ENCODE results near the gene CGB7.

GRCh38 chr19:49085020-49085867, 27.7 kb upstream of the CGB7 start, which contains the start of gene SNRNP70:
- TF ChIP-seq CTCF (IDR thresholded peaks at IDR 0.05; ENCODE audit: extremely low read depth in 1 of 2, insufficient read depth in 1 of 2, low read depth in 1 of 2, low read length in 2 of 2) (no peak), POLR2AphosphoS5 (IDR thresholded peaks at IDR 0.05; ENCODE audit: insufficient read depth, low read depth, low read length) (peak; percentile 97), POLR2A (IDR thresholded peaks at IDR 0.05; ENCODE audit: low read depth, low read length) (peak; percentile 95), EZH2 (IDR thresholded peaks at IDR 0.05; ENCODE audit: borderline replicate concordance, low read depth, low read length, severe bottlenecking) (no peak), JUN (IDR thresholded peaks at IDR 0.05; ENCODE audit: borderline replicate concordance, insufficient read depth, insufficient read length, low read depth) (no peak), MYC (IDR thresholded peaks at IDR 0.05; ENCODE audit: low read depth, low read length) (peak; percentile 22), FOS (IDR thresholded peaks at IDR 0.05; ENCODE audit: borderline replicate concordance, insufficient read depth, low read length) (no peak), MAX (IDR thresholded peaks at IDR 0.05; ENCODE audit: insufficient read depth, insufficient read length) (no peak), GATA2 (IDR thresholded peaks at IDR 0.05; ENCODE audit: insufficient read depth, insufficient read length, low read depth, low read length) (no peak)

Measured in endothelial cell of umbilical vein (primary cell).